Measurements from ENCODE around the gene GALNS. TPM values are rescaled to one million over a fixed set of nuclear protein-coding genes. Genes with fewer than 3 reads are reported as not detected.

The GALNS gene
- total and polyA plus RNA-seq, 2 of the 8 experiments (the other 6 are each of a cell fraction or from before 2014, with no cell fraction given), result 8.9 to 17.8 TPM

GRCh38 chr16:88811769-88812512 lies 44.8 kb downstream of the GALNS start, which contains the start of gene APRT (continued):
- peak in 1 of 2 experiments; percentile 16; a peak in 1 of 4 replicates for TF ChIP-seq HDAC2 (IDR thresholded peaks at IDR 0.05; ENCODE audit: borderline replicate concordance in 1 of 2, low read depth in 2 of 2, low read length in 2 of 2)
- TF ChIP-seq ASH2L (IDR thresholded peaks at IDR 0.05; ENCODE audit: low read length), result no peak
- TF ChIP-seq CBX5 (IDR thresholded peaks at IDR 0.05; ENCODE audit: low read depth, low read length), result no peak
- TF ChIP-seq CEBPB (IDR thresholded peaks at IDR 0.05; ENCODE audit: low read depth, low read length), result no peak
- no peak for TF ChIP-seq RFX5 (IDR thresholded peaks at IDR 0.05; ENCODE audit: borderline replicate concordance, low read depth, low read length)
- TF ChIP-seq JUND (IDR thresholded peaks at IDR 0.05; ENCODE audit: low read length), result no peak
- peak; percentile 85 for TF ChIP-seq POLR2AphosphoS5 (IDR thresholded peaks at IDR 0.05; ENCODE audit: low read depth, low read length)
- TF ChIP-seq TEAD4 (IDR thresholded peaks at IDR 0.05; ENCODE audit: low read depth, low read length), result peak; percentile 94
- no peak; the same call in none of the 2 replicates for TF ChIP-seq E2F6 (IDR thresholded peaks at IDR 0.05)
- TF ChIP-seq SP1 (IDR thresholded peaks at IDR 0.05; ENCODE audit: low read depth, low read length), result no peak; the same call in 1 of the 2 replicates
- TF ChIP-seq MAFK (IDR thresholded peaks at IDR 0.05; ENCODE audit: low read depth, low read length), result peak; percentile 71; the same call in 1 of the 2 replicates
- no peak for TF ChIP-seq SAP30 (IDR thresholded peaks at IDR 0.05; ENCODE audit: insufficient read depth, insufficient replicate concordance, low read length)
- TF ChIP-seq CTBP2 (IDR thresholded peaks at IDR 0.05; ENCODE audit: borderline replicate concordance, insufficient read depth, insufficient read length, low read length), result no peak
- TF ChIP-seq POLR2A (IDR thresholded peaks at IDR 0.05; ENCODE audit: control extremely low read depth in 1 of 2, low read depth in 2 of 2, low read length in 2 of 2), result peak in 1 of 2 experiments; percentile 81; a peak in 2 of 3 replicates
- TF ChIP-seq, protein P1, sequence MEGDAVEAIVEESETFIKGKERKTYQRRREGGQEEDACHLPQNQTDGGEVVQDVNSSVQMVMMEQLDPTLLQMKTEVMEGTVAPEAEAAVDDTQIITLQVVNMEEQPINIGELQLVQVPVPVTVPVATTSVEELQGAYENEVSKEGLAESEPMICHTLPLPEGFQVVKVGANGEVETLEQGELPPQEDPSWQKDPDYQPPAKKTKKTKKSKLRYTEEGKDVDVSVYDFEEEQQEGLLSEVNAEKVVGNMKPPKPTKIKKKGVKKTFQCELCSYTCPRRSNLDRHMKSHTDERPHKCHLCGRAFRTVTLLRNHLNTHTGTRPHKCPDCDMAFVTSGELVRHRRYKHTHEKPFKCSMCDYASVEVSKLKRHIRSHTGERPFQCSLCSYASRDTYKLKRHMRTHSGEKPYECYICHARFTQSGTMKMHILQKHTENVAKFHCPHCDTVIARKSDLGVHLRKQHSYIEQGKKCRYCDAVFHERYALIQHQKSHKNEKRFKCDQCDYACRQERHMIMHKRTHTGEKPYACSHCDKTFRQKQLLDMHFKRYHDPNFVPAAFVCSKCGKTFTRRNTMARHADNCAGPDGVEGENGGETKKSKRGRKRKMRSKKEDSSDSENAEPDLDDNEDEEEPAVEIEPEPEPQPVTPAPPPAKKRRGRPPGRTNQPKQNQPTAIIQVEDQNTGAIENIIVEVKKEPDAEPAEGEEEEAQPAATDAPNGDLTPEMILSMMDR (IDR thresholded peaks at IDR 0.05; ENCODE audit: control extremely low read depth in 1 of 3, insufficient read depth in 1 of 3, low read depth in 1 of 3, low read length in 3 of 3), result peak in 2 of 3 experiments; percentile 38 to 47; a peak in 2 of 4 replicates
- TF ChIP-seq BACH1 (IDR thresholded peaks at IDR 0.05; ENCODE audit: low read length), result peak; percentile 65
- peak; percentile 90 for TF ChIP-seq YY1 (IDR thresholded peaks at IDR 0.05; ENCODE audit: low read depth, low read length)
- no peak; the same call in 1 of the 2 replicates for TF ChIP-seq RBBP5 (IDR thresholded peaks at IDR 0.05; ENCODE audit: borderline replicate concordance, low read depth, low read length)
- peak; percentile 74 for TF ChIP-seq CREB1 (IDR thresholded peaks at IDR 0.05)
- no peak for TF ChIP-seq HDAC6 (IDR thresholded peaks at IDR 0.05; ENCODE audit: low read depth, low read length)
